Measurements from ENCODE around the gene ZFR2. TPM values are rescaled to one million over a fixed set of nuclear protein-coding genes. Genes with fewer than 3 reads are reported as not detected.

The ZFR2 gene
- total and polyA plus RNA-seq, 10 of the 15 experiments (the other 5 are each of a cell fraction or from before 2014, with no cell fraction given) = 0.18 TPM; not detected in 9

DNA sequence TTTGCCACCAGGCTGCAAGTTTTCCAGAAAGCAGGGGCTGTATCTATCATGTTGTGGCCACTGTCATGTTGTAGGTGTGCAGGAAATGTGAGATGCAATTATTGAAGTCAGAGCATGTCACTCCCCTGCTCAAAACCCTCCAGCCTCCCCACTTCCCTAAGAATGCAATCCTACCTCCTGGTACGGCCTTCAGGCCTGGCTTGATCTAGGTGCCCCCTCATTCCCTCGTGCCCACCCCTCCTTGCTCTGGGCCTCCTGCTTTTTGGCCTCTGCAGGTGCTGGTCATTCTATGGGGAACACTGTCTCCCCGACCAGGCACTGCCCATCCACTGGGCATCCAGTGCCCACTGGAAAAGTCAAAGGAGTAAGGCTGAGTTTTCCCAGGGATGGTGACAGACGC is 54.2 kb downstream of the ZFR2 start:
- Histone ChIP-seq H3K4me3 (no peak overlapping the region), H3K36me3 (ENCODE audit: control insufficient read depth in 2 of 2, insufficient read depth in 2 of 2, low read length in 1 of 2) (no peaks in the 10 kb centered on the region), H2AFZ (ENCODE audit: control insufficient read depth, low read depth, low read length) (no peak overlapping the region), H3K9ac (ENCODE audit: control insufficient read depth, insufficient read depth, low read length) (no peak overlapping the region), H3K9me3 (replicated peaks; ENCODE audit: control insufficient read depth, insufficient read depth, low read length) (no peaks in the 10 kb centered on the region; the same call in 2 of the 3 replicates), H3K27ac (ENCODE audit: control insufficient read depth, insufficient read depth) (no peak overlapping the region), H3K4me1 (ENCODE audit: control insufficient read depth, insufficient read depth, low read length) (peaks cover 14% of the 10 kb centered on the region), H3K27me3 (replicated peaks in 1 of 2; ENCODE audit: control insufficient read depth in 2 of 2, insufficient read depth in 2 of 2, low read length in 1 of 2) (no peaks in the 10 kb centered on the region), H3K4me2 (ENCODE audit: control insufficient read depth, insufficient read depth) (no peak overlapping the region), H3K79me2 (ENCODE audit: control insufficient read depth, insufficient read depth, low read length) (no peaks in the 10 kb centered on the region), H4K20me1 (ENCODE audit: control insufficient read depth, insufficient read depth) (no peaks in the 10 kb centered on the region)
- ChIA-PET SMC1A (ENCODE audit: uncharacterized antibody, unreplicated experiment) (no interaction called here), CTCF (no interaction called here), POLR2A (no interaction called here), RAD21 (ENCODE audit: unreplicated experiment) (no interaction called here)
- DNase-seq (ENCODE audit: low read depth, low spot score) = no peak
- 32% methylated on average over 4 of the region's 4 CpGs for WGBS (ENCODE audit: insufficient coverage, insufficient replicate concordance, low lambda C conversion rate, missing lambda C conversion rate)
- intact Hi-C loops (cut with micrococcal nuclease; ENCODE audit: unreplicated experiment) (no loop called here), in situ Hi-C loops (cut with MboI) (no loop called here)
- no peak for TF ChIP-seq BMI1 (IDR thresholded peaks at IDR 0.05; ENCODE audit: borderline replicate concordance)
- no peak for TF ChIP-seq PAX5 (IDR thresholded peaks at IDR 0.05; ENCODE audit: borderline replicate concordance, low read depth, low read length)
- TF ChIP-seq SMAD1 (IDR thresholded peaks at IDR 0.05; ENCODE audit: low read depth, partially characterized antibody) = no peak
- no peak for TF ChIP-seq KDM1A (IDR thresholded peaks at IDR 0.05; ENCODE audit: borderline replicate concordance)
- no peak for TF ChIP-seq EZH2 (IDR thresholded peaks at IDR 0.05; ENCODE audit: borderline replicate concordance, control insufficient read depth, low read depth, low read length)
- no peak for TF ChIP-seq MEF2A (IDR thresholded peaks at IDR 0.05; ENCODE audit: insufficient read depth, low read depth, low read length)
- no peak for TF ChIP-seq NR2C1 (IDR thresholded peaks at IDR 0.05)
- TF ChIP-seq, protein P1, sequence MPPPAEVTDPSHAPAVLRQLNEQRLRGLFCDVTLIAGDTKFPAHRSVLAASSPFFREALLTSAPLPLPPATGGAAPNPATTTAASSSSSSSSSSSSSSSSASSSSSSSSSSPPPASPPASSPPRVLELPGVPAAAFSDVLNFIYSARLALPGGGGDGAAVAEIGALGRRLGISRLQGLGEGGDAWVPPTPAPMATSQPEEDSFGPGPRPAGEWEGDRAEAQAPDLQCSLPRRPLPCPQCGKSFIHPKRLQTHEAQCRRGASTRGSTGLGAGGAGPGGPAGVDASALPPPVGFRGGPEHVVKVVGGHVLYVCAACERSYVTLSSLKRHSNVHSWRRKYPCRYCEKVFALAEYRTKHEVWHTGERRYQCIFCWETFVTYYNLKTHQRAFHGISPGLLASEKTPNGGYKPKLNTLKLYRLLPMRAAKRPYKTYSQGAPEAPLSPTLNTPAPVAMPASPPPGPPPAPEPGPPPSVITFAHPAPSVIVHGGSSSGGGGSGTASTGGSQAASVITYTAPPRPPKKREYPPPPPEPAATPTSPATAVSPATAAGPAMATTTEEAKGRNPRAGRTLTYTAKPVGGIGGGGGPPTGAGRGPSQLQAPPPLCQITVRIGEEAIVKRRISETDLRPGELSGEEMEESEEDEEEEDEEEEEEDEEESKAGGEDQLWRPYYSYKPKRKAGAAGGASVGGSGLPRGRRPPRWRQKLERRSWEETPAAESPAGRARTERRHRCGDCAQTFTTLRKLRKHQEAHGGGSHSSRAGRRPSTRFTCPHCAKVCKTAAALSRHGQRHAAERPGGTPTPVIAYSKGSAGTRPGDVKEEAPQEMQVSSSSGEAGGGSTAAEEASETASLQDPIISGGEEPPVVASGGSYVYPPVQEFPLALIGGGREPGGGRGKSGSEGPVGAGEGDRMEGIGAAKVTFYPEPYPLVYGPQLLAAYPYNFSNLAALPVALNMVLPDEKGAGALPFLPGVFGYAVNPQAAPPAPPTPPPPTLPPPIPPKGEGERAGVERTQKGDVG (CRISPR knock-in tag; IDR thresholded peaks at IDR 0.05) = no peak
- no peak for TF ChIP-seq CBFB (IDR thresholded peaks at IDR 0.05; ENCODE audit: low read depth)
- no peak for TF ChIP-seq NRF1 (conservative IDR thresholded peaks at IDR 0.05; ENCODE audit: low read depth, low read length)
- TF ChIP-seq, protein P2, sequence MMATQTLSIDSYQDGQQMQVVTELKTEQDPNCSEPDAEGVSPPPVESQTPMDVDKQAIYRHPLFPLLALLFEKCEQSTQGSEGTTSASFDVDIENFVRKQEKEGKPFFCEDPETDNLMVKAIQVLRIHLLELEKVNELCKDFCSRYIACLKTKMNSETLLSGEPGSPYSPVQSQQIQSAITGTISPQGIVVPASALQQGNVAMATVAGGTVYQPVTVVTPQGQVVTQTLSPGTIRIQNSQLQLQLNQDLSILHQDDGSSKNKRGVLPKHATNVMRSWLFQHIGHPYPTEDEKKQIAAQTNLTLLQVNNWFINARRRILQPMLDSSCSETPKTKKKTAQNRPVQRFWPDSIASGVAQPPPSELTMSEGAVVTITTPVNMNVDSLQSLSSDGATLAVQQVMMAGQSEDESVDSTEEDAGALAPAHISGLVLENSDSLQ (IDR thresholded peaks at IDR 0.05) = no peak
- no peak for FAIRE-seq
- ATAC-seq = no peak
- BruUV-seq (replicated peaks) = no TSS peak
